Osteoblast (primary cell): ENCODE measurements around the gene MIF. TPM values are rescaled to one million over a fixed set of nuclear protein-coding genes. Genes with fewer than 3 reads are reported as not detected.
A peak's percentile ranks its signal among the peaks of the same experiment; 100 is the strongest.

Source experiments
- DNase-seq: peaks from one replicate; pipeline ENCODE4 v3.0.0; 2011; ENCODE audit warnings: low spot score, mixed read lengths; ENCODE audit not compliant: insufficient read length; ENCODE audit errors: missing footprints
- H2AFZ ChIP-seq: 2 replicates; pipeline ENCODE4 v1.6.0; 2011; ENCODE audit warnings: mild to moderate bottlenecking, low read length
- H3K27ac ChIP-seq: 2 replicates; pipeline ENCODE4 v1.5.1; 2011; ENCODE audit warnings: mild to moderate bottlenecking, low read depth, low read length, moderate library complexity
- H3K27me3 ChIP-seq: 2 replicates; pipeline ENCODE4 v1.6.0; 2012; ENCODE audit warnings: mild to moderate bottlenecking, control low read depth, inconsistent platforms, low read length, moderate library complexity; ENCODE audit not compliant: insufficient read depth
- H3K36me3 ChIP-seq: 2 replicates; pipeline ENCODE4 v1.5.1; 2011; ENCODE audit warnings: mild to moderate bottlenecking, low read length, control low read depth, moderate library complexity; ENCODE audit not compliant: insufficient read depth
- H3K4me1 ChIP-seq: 2 replicates; pipeline ENCODE4 v1.5.1; 2011; ENCODE audit warnings: mild to moderate bottlenecking, low read length, control low read depth, moderate library complexity; ENCODE audit not compliant: insufficient read depth
- H3K4me2 ChIP-seq: 2 replicates; pipeline ENCODE4 v1.6.0; 2011; ENCODE audit warnings: mild to moderate bottlenecking, low read length; ENCODE audit not compliant: insufficient read depth
- H3K4me3 ChIP-seq: fragments of 200-600 bp; sonication (generic); 3 replicates; pipeline ENCODE4 v1.5.1; 2012; ENCODE audit warnings: mild to moderate bottlenecking, low read length, inconsistent platforms; ENCODE audit not compliant: insufficient read depth
- H3K79me2 ChIP-seq: 2 replicates; pipeline ENCODE4 v1.6.0; 2012; ENCODE audit warnings: mild to moderate bottlenecking, low read length, control low read depth, inconsistent platforms; ENCODE audit not compliant: insufficient read depth
- H3K9me3 ChIP-seq: 2 replicates; pipeline ENCODE4 v1.5.1; 2011; ENCODE audit warnings: low read depth, low read length, control low read depth
- H4K20me1 ChIP-seq: 2 replicates; pipeline ENCODE4 v1.6.0; 2012; ENCODE audit warnings: mild to moderate bottlenecking, low read length, control low read depth; ENCODE audit not compliant: insufficient read depth
- CTCF ChIP-seq: IDR thresholded peaks from 2 replicates; pipeline ENCODE4 v1.5.1; 2011; ENCODE audit warnings: mild to moderate bottlenecking, low read depth, low read length, moderate library complexity; ENCODE audit errors: extremely low read depth
- total RNA-seq: library from RNA; depleted of rRNA; stranded (reverse); fragments of >200 nt; gene quantifications from 2 replicates; pipeline ENCODE4 v1.2.3, GENCODE V29; 2012

Gene MIF
- total RNA-seq, 1 donor: 131 TPM

GRCh38 chr22:23892706-23893105, 1.5 kb upstream of the MIF start:
- Histone ChIP-seq H3K4me3 (no peak overlapping the region), H3K4me2 (no peak overlapping the region), H4K20me1 (peaks cover 14% of the 10 kb centered on the region), H3K27me3 (no peaks in the 10 kb centered on the region), H3K4me1 (peaks cover 24% of the 10 kb centered on the region), H3K27ac (no peak overlapping the region), H3K36me3 (peaks cover 15% of the 10 kb centered on the region), H3K9me3 (no peaks in the 10 kb centered on the region), H2AFZ (no peak overlapping the region), H3K79me2 (peaks cover 22% of the 10 kb centered on the region)
- peak; percentile 32 for DNase-seq
- TF ChIP-seq CTCF: no peak

- peak overlapping the region; percentile 95 for H2AFZ ChIP-seq
These were observed 850 bp upstream of the MIF start for GRCh38 chr22:23893121-23893944.

GRCh38 chr22:23894710-23895598, 771 bp downstream of the MIF start:
- H3K79me2 ChIP-seq: peaks cover 22% of the 10 kb centered on the region
- DNase-seq: peak; percentile 96
- peak overlapping the region; percentile 92 for H3K4me3 ChIP-seq
- peak overlapping the region; percentile 68 for H3K27ac ChIP-seq
- no peaks in the 10 kb centered on the region for H3K9me3 ChIP-seq
- TF ChIP-seq CTCF: no peak
- peaks cover 11% of the 10 kb centered on the region for H3K4me1 ChIP-seq
- peak overlapping the region; percentile 50 for H2AFZ ChIP-seq
- H3K4me2 ChIP-seq: peak overlapping the region; percentile 90
- no peaks in the 10 kb centered on the region for H3K27me3 ChIP-seq
- H3K36me3 ChIP-seq: peaks cover 15% of the 10 kb centered on the region
- peaks cover 16% of the 10 kb centered on the region for H4K20me1 ChIP-seq

More at GRCh38 chr22:23893121-23893944, 850 bp upstream of the MIF start:
- peak; percentile 26 for DNase-seq
- H3K4me1 ChIP-seq: peaks cover 18% of the 10 kb centered on the region
- H3K27me3 ChIP-seq: no peaks in the 10 kb centered on the region
- H3K79me2 ChIP-seq: peaks cover 22% of the 10 kb centered on the region
- H3K27ac ChIP-seq: peak overlapping the region; percentile 68
- H3K36me3 ChIP-seq: peaks cover 15% of the 10 kb centered on the region
- peaks cover 16% of the 10 kb centered on the region for H4K20me1 ChIP-seq
- H3K9me3 ChIP-seq: no peaks in the 10 kb centered on the region
- H3K4me3 ChIP-seq: peak overlapping the region; percentile 92
- no peak for TF ChIP-seq CTCF
- peak overlapping the region; percentile 90 for H3K4me2 ChIP-seq
